ENCODE results near the gene PDCD4. TPM values are rescaled to one million over a fixed set of nuclear protein-coding genes. Genes with fewer than 3 reads are reported as not detected.

PDCD4 gene
- total and polyA plus RNA-seq, 9 of the 15 experiments (the other 6 are each of a cell fraction or from before 2014, with no cell fraction given) = 12.9 to 44.1 (median 33.7) TPM

DNA sequence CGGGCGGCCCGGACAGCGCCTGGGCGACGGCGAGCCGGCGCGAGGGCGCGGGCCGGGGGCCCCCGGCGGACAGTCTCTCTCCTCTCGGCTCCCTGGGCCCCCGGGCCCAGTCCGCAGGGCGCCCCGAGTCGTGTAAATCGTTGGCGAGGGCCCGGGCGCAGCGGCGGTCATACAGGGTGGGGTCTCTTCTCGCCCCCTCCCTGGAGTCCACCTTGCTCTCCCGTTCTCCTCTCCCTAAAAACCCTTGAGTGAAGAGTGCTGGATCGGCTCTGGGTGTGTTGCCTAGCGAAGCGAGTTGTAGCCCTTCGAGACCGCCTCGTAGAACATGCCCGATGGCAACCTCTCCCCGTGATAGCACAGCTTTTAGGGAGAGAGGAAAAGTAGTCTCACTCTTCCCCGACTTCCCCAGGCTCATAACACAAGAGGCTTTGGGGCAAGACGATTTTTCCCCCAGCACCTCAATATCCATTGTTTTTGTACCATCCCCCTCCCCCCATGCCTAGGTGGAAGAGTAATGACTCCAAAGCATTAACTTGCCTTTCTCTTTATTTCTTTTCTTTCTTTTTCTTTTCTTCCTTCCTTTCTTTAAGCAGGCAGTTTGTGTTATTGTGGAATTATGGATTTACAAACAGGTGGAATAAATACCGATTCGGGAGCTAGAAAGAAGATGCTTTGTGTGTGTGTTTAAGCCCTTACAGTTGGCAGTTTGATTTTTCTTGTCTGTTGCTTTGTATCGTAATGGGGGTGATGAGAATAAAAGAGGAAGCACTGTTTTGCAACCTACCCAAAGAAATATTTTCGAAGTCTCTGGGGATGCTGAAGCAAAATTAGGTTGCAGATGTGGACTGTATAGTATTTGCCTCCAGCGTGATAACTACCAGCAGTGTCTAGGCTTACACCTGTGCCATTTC is 48.5 kb downstream of the PDCD4 start (continued):
- TF ChIP-seq ZNF79 (CRISPR knock-in tag; IDR thresholded peaks at IDR 0.05; ENCODE audit: low read depth) (peak; percentile 65; the same call in 1 of the 2 replicates), ZNF766 (CRISPR knock-in tag; conservative IDR thresholded peaks at IDR 0.05) (0 out of 2 replicates have a peak, but pooled peaks have one; percentile 0), PATZ1 (CRISPR knock-in tag; IDR thresholded peaks at IDR 0.05; ENCODE audit: borderline replicate concordance) (no peak), RFX1 (IDR thresholded peaks at IDR 0.05) (peak; percentile 39), STAG1 (CRISPR knock-in tag; IDR thresholded peaks at IDR 0.05; ENCODE audit: borderline replicate concordance) (no peak), CCNT2 (IDR thresholded peaks at IDR 0.05; ENCODE audit: borderline replicate concordance, extremely low read depth, insufficient read length, low read depth, low read length) (peak; percentile 27), TAF7 (tag; IDR thresholded peaks at IDR 0.05) (no peak), ZFX (CRISPR knock-in tag; IDR thresholded peaks at IDR 0.05) (peak; percentile 32; the same call in 1 of the 2 replicates), KDM1A (IDR thresholded peaks at IDR 0.05) (peak in 1 of 2 experiments; percentile 98; a peak in 2 of 4 replicates), POLR2B (IDR thresholded peaks at IDR 0.05; ENCODE audit: low read depth, partially characterized antibody) (no peak), NKRF (IDR thresholded peaks at IDR 0.05; ENCODE audit: borderline replicate concordance) (no peak), SIRT6 (IDR thresholded peaks at IDR 0.05; ENCODE audit: low read depth, low read length) (no peak), HEY1 (CRISPR knock-in tag; IDR thresholded peaks at IDR 0.05; ENCODE audit: borderline replicate concordance) (no peak), UBTF (IDR thresholded peaks at IDR 0.05; ENCODE audit: borderline replicate concordance in 1 of 2, low read depth in 2 of 2, low read length in 2 of 2) (0 out of 4 replicates have a peak, but pooled peaks of 1 of the 2 experiments have one; percentile 3)
- TF ChIP-seq, protein P1, sequence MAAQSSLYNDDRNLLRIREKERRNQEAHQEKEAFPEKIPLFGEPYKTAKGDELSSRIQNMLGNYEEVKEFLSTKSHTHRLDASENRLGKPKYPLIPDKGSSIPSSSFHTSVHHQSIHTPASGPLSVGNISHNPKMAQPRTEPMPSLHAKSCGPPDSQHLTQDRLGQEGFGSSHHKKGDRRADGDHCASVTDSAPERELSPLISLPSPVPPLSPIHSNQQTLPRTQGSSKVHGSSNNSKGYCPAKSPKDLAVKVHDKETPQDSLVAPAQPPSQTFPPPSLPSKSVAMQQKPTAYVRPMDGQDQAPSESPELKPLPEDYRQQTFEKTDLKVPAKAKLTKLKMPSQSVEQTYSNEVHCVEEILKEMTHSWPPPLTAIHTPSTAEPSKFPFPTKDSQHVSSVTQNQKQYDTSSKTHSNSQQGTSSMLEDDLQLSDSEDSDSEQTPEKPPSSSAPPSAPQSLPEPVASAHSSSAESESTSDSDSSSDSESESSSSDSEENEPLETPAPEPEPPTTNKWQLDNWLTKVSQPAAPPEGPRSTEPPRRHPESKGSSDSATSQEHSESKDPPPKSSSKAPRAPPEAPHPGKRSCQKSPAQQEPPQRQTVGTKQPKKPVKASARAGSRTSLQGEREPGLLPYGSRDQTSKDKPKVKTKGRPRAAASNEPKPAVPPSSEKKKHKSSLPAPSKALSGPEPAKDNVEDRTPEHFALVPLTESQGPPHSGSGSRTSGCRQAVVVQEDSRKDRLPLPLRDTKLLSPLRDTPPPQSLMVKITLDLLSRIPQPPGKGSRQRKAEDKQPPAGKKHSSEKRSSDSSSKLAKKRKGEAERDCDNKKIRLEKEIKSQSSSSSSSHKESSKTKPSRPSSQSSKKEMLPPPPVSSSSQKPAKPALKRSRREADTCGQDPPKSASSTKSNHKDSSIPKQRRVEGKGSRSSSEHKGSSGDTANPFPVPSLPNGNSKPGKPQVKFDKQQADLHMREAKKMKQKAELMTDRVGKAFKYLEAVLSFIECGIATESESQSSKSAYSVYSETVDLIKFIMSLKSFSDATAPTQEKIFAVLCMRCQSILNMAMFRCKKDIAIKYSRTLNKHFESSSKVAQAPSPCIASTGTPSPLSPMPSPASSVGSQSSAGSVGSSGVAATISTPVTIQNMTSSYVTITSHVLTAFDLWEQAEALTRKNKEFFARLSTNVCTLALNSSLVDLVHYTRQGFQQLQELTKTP (IDR thresholded peaks at IDR 0.05; ENCODE audit: low read depth in 1 of 2, partially characterized antibody in 2 of 2) = peak in 1 of 2 experiments; percentile 94
